ENCODE data around the gene QSOX1.

Gene QSOX1

GRCh38 chr1:180221462-180221861 is 66.8 kb downstream of the QSOX1 start:
- DNase-seq (ENCODE audit: insufficient read length, low spot score) (no peak), FAIRE-seq (no peak)
- no peak for TF ChIP-seq CTCF (IDR thresholded peaks at IDR 0.05; ENCODE audit: insufficient read depth, missing control alignments)

GRCh38 chr1:180224902-180225301 is 70.2 kb downstream of the QSOX1 start:
- no peak for TF ChIP-seq CTCF (IDR thresholded peaks at IDR 0.05; ENCODE audit: insufficient read depth, missing control alignments)
- no peak for FAIRE-seq
- DNase-seq (ENCODE audit: insufficient read length, low spot score): no peak

GRCh38 chr1:180225403-180225802 is 70.7 kb downstream of the QSOX1 start:
- DNase-seq (ENCODE audit: insufficient read length, low spot score): no peak
- no peak for FAIRE-seq
- no peak for TF ChIP-seq CTCF (IDR thresholded peaks at IDR 0.05; ENCODE audit: insufficient read depth, missing control alignments)

- DNase-seq (ENCODE audit: insufficient read length, low spot score) (no peak), FAIRE-seq (peak; percentile 61)
Measured at GRCh38 chr1:180227861-180228647, 73.4 kb downstream of the QSOX1 start.

GRCh38 chr1:180228648-180229482 is 74.2 kb downstream of the QSOX1 start:
- FAIRE-seq: no peak

More at GRCh38 chr1:180227861-180228647, 73.4 kb downstream of the QSOX1 start:
- no peak for TF ChIP-seq CTCF (IDR thresholded peaks at IDR 0.05; ENCODE audit: insufficient read depth, missing control alignments)

More at GRCh38 chr1:180228648-180229482, 74.2 kb downstream of the QSOX1 start:
- DNase-seq (ENCODE audit: insufficient read length, low spot score): no peak
- no peak for TF ChIP-seq CTCF (IDR thresholded peaks at IDR 0.05; ENCODE audit: insufficient read depth, missing control alignments)

All from D721Med (cell line).